Measurements from ENCODE around the gene SPANXD.
A peak's percentile ranks its signal among the peaks of the same experiment; 100 is the strongest.
"Not testable (repeated sequence)": the region's sequence is repeated elsewhere in the genome, so short reads cannot be mapped to it uniquely, and the experiment has no call there.

Gene SPANXD, protein sequence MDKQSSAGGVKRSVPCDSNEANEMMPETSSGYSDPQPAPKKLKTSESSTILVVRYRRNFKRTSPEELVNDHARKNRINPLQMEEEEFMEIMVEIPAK

DNA sequence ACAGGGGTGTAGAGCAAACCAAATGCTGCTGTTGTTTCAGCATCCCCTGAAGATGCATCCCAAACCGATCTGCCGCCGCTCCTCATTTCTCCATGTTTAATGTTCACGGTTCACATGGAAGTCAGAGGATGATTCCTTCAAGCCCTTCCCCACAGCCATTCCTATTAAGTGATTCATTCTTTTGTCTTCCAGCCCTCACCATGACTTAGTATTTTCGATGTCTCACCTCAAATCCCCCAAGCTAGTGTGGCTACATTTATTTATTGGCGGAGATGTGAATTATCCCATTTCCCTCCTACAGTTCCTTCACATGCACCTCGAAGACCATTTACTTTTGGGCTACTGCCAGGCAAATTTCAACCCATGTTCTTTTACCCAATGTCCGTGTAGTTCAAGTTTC is at the start of gene SPANXD:
SPANXD (minus strand) TSS at position 101 of the 400 bp plus-strand sequence. CDS start 334 bp downstream, outside the sequence.
- DNase-seq (ENCODE audit: low spot score) = not testable (repeated sequence)

DNA sequence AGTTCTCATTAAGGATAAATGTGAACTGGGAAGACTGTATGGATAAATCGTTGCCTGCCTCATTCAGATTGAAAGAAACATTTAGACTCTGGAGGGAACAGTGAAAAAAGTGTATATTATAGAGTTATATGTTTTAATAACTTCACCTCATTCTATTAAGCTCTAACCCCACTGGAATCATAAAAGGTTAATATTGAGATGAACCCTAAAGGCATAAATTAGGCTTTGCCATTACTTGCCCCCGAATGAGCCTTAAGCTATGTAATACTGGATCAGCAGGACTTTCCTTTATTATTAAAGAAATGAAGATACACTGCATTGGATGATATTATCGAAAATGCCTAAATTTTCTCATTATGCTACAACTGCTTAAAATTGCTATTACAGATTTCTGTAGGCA is 44.1 kb upstream of the SPANXD start:
- DNase-seq (ENCODE audit: low spot score) = no peak

GRCh38 chrX:141736656-141737055 is 38.1 kb upstream of the SPANXD start:
- DNase-seq (ENCODE audit: low spot score) = no peak

DNA sequence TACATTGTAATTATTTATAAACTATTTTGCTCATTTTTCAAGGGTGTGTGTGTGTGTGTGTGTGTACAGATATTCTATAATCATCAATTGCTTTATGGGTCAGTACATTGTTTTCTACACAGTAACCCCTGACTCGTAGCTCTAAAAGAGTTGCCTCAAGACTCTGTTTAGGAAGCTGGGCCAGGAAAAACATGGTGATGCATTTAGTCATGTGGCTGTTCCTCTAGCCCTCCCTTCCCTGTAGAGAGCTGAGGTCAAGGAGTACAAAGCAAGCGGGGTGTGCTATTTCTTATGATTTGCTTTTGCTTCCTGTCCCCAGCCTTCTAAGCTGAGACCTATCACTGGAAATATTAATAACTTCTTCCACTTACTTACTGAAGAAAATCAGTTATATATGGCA is 34.8 kb upstream of the SPANXD start:
- DNase-seq (ENCODE audit: low spot score) = peak; percentile 5

DNA sequence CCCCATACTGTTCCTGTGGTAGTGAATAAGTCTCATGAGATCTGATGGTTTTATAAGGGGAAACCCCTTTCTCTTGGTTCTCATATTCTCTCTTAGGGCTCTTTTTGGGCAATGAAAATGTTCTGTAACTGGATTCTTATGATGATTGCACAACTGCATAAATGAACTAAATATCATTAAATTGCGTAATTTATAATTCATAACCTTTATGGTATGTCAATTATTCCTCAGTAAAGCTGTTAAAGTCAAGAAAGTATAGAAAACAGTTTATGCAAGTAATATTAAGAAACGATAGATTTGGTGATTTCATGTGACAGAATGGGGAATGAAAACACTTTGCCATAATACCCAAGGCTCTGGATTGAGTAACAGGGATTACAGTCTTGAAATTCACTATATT is 33.5 kb upstream of the SPANXD start:
- no peak for DNase-seq (ENCODE audit: low spot score)

DNA sequence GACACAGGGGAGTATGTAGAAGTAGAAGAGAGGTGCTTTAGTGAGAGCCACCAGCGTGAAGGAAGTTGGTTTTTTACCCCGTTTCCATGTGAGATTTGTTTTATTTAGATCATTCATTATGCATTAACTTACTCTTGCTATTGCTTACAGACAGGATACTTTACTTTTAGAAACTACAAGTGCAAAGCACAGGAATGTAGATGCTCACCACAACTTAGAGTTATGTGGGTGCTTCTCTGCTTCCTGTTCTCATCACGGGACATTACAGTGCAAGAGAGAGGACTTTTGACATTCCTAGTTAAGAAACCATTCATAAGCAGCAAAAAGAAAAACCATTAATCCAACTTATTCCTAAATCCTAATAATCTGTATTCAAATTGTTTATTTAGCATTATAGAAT is 25.6 kb upstream of the SPANXD start:
- no peak for DNase-seq (ENCODE audit: low spot score)

DNA sequence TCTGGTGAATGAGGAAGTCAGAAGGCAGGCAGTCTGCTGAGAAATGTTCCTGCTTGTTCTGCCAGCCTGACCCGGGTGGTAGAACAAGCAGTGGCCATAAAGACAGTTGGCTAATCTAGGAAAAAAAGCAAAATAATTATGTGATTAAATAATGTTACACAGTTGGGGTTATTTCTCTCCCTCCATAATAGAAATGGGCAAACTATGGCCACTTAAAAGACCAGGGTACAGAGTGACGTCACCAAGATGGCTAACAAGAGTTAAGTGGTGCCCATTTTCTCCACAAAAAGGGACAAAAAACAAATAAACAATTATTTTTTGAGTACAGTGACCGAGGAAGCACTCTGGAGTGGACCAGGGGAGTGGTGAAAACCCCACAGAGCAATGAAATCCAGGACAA is 16.1 kb upstream of the SPANXD start:
- no peak for DNase-seq (ENCODE audit: low spot score)

DNA sequence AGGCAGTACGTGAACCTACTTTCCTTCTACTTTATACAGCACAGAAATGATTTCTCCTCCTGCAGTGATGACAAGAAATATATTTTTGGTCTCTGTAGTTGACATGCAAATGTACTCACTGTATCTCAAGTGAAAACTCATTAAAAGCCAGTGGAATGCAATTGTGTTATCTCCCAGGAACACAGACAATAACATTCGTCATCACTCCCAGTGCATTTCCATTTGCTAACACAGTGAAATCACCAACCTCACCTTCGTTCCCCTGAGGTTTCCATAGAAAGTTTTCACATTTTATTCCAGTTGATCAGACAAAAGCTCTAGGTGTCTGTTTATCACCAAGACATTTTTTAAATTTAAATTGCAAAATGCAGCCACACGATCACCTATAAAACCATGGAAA is 2.5 kb upstream of the SPANXD start:
- no peak for DNase-seq (ENCODE audit: low spot score)

GRCh38 chrX:141673946-141674345 is 24.6 kb downstream of the SPANXD start:
- DNase-seq (ENCODE audit: low spot score) = no peak

DNA sequence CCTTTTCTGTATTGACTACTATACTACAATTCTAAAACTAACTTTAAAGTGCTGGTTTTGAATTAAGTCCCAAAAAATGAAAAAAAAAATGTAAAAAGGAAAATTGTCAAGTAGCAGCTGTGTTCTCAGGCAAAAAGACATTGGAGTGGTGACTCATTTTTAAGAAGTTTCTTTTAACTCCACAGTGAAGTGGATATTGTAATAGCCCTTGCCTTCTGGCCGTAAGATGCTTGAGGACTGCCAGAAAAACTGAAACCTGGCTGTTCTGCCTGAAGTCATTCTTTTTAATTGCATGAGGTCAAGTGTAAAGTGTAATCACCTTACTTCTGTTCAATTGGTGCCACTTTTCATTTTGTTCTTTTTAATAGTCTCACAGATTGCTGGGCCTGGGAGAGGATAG is 28.9 kb downstream of the SPANXD start:
- DNase-seq (ENCODE audit: low spot score) = no peak

DNA sequence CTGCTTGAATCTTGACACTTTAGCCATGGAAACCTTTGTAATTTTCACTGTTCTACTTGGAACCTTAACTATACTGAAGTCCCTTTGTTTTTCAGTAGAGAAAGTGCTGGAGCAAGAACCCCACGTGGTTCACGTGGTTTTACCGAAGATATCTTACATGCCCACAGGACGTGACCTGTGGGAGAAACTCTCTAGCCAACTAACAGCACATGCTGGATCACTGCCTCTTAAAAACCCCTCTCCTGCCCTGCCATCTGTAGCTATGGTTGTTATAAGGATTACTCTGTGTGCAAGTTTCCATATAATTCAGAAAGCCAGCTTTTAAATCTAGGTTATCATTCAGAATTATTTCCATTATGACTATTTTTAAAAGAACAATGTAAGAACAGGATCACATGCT is 30.2 kb downstream of the SPANXD start:
- no peak for DNase-seq (ENCODE audit: low spot score)

DNA sequence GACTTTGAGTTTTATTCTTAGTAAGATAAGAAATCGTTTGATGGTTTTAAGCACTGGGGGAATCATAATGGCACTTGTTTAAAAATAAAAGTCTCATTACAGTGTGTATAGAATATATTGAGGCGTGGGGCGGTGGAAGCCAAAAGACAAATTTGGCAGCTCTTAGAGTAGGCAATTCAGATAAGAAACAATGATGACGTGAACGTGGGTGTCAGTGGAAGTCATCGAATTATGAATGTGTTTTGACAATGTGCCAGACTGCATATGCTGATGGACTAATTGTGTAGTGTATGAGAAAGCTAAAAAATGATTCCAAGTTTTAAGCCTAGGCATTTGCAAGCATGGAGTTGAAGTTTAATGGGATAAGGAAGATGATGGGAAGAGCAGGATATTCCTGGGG is 35.8 kb downstream of the SPANXD start:
- DNase-seq (ENCODE audit: low spot score) = no peak

GRCh38 chrX:141652286-141652685 is 46.3 kb downstream of the SPANXD start:
- DNase-seq (ENCODE audit: low spot score) = no peak
